ENCODE data around the gene CACNA1D. TPM values are rescaled to one million over a fixed set of nuclear protein-coding genes. Genes with fewer than 3 reads are reported as not detected.

CACNA1D gene
- total RNA-seq, 1 experiment from 2014 or later, result 1.1 TPM

DNA sequence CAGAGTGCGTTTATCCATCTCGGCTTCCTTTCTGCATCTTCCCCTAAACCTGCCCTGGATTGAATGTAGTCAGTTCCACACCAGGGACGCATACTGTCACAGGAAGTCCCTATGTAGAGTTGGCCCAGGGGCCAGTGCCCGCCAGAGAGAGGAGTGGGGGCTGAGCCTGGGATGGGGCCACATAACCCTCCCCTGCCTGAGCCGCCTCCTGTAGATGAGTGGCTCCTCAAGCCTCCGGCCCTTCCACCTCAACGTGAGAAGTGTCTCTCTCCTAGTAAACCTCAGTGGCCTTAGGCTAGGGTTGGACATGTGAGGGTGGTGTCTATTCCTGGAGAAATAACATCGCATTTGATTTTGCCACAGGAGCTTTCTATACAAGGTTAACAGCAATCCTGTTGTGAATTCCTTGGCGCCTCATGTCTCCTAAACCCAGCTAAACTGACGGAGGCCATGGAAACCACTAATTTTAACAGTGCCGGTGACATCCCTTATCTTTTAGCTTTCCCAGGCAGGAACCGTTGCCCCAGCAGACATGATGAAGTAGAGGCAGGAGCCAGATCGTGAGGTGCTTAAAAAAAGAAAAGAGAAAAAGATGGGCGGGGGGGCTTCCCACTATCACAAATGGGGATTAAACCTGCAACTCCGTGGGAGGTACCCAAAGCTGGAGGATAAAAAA is 180.7 kb downstream of the CACNA1D start:
- Histone ChIP-seq H3K4me3 (replicated peaks in 1 of 2; ENCODE audit: low read depth in 1 of 2, low read length in 2 of 2) (no peak overlapping the region), H3K27me3 (ENCODE audit: insufficient read depth, low read length) (peaks cover 4% of the 10 kb centered on the region; the same call in 1 of the 2 replicates), H2AFZ (ENCODE audit: low read depth, low read length, poor library complexity, severe bottlenecking) (no peak overlapping the region), H3K79me2 (ENCODE audit: insufficient read depth, low read length) (no peaks in the 10 kb centered on the region), H3K9me2 (ENCODE audit: insufficient read depth) (no peaks in the 10 kb centered on the region), H3K36me3 (ENCODE audit: control insufficient read depth in 1 of 2, insufficient read depth in 2 of 2, low read length in 2 of 2) (no peaks in the 10 kb centered on the region), H3K4me2 (ENCODE audit: low read length) (no peak overlapping the region), H3K27ac (ENCODE audit: low read depth, low read length) (no peak overlapping the region), H3K9me3 (ENCODE audit: control insufficient read depth in 1 of 2, insufficient read depth in 1 of 2, low read depth in 1 of 2, low read length in 2 of 2) (no peaks in the 10 kb centered on the region), H3K9ac (ENCODE audit: low read length) (no peak overlapping the region), H3K4me1 (ENCODE audit: control insufficient read depth in 1 of 2, insufficient read depth in 2 of 2, low read length in 2 of 2) (no peaks in the 10 kb centered on the region), H4K20me1 (ENCODE audit: insufficient read depth) (no peaks in the 10 kb centered on the region)
- ATAC-seq (no peak), DNase-seq (ENCODE audit: low read depth, low spot score) (no peak)
- CTCF ChIA-PET, result no interaction called here
- intact Hi-C loops (cut with micrococcal nuclease), result loop anchor here (5.0 kb wide), 1 partner anchor 247 kb away; no protein-coding TSS in a partner anchor
- RAD21 ChIA-PET (ENCODE audit: low non-redundant PET in 1 of 2, low total read pairs in 2 of 2, uncharacterized antibody in 2 of 2, unreplicated experiment in 2 of 2), result no interaction called here
- TF ChIP-seq ELF1 (IDR thresholded peaks at IDR 0.05; ENCODE audit: borderline replicate concordance, low read depth) (no peak), TCF7L2 (IDR thresholded peaks at IDR 0.05; ENCODE audit: borderline replicate concordance, extremely low read depth, insufficient read depth, insufficient read length) (no peak), SIN3A (IDR thresholded peaks at IDR 0.05; ENCODE audit: low read depth) (no peak), EGR1 (IDR thresholded peaks at IDR 0.05; ENCODE audit: low read depth) (no peak), ATF3 (IDR thresholded peaks at IDR 0.05) (no peak)
- no TSS peak for BruUV-seq (replicated peaks)
- POLR2A ChIA-PET, result no interaction called here

DNA sequence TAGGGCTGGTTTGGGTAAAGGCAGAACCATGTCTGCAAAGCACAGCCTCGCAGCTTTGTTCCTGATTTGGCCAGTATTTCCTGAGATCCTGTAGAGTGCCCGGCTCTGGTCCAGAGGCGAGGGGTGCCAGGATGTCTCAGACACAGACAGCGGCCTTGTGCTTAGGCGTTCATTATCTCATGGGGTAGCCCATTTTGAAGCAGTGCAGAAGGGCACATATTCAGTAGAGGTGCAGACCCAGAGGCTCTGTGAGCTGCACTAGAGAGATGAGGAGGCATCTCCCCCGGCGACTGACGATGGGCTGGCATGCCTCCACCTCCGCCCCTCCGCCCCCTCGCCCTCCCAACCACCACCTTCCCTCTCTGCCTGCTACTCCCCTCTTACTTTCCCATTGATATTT is 181.5 kb downstream of the CACNA1D start:
- Histone ChIP-seq H3K36me3 (ENCODE audit: control insufficient read depth in 1 of 2, insufficient read depth in 2 of 2, low read length in 2 of 2) (no peaks in the 10 kb centered on the region), H3K27ac (ENCODE audit: low read depth, low read length) (no peak overlapping the region), H2AFZ (ENCODE audit: low read depth, low read length, poor library complexity, severe bottlenecking) (no peak overlapping the region), H3K27me3 (ENCODE audit: insufficient read depth, low read length) (peaks cover 12% of the 10 kb centered on the region; the same call in 1 of the 2 replicates), H3K79me2 (ENCODE audit: insufficient read depth, low read length) (no peaks in the 10 kb centered on the region), H3K4me1 (ENCODE audit: control insufficient read depth in 1 of 2, insufficient read depth in 2 of 2, low read length in 2 of 2) (no peaks in the 10 kb centered on the region), H3K9me3 (ENCODE audit: control insufficient read depth in 1 of 2, insufficient read depth in 1 of 2, low read depth in 1 of 2, low read length in 2 of 2) (no peaks in the 10 kb centered on the region), H4K20me1 (ENCODE audit: insufficient read depth) (no peaks in the 10 kb centered on the region), H3K4me2 (ENCODE audit: low read length) (no peak overlapping the region), H3K9ac (ENCODE audit: low read length) (no peak overlapping the region), H3K4me3 (replicated peaks in 1 of 2; ENCODE audit: low read depth in 1 of 2, low read length in 2 of 2) (no peak overlapping the region), H3K9me2 (ENCODE audit: insufficient read depth) (no peaks in the 10 kb centered on the region)
- TF ChIP-seq CTCF (IDR thresholded peaks at IDR 0.05 in 2 of 3, conservative IDR thresholded peaks at IDR 0.05 in 1 of 3; ENCODE audit: borderline replicate concordance in 1 of 3, insufficient read depth in 1 of 3, low read depth in 2 of 3, low read length in 2 of 3) (0 out of 6 replicates have a peak, but pooled peaks of 1 of the 3 experiments have one; percentile 4), TCF7L2 (IDR thresholded peaks at IDR 0.05; ENCODE audit: borderline replicate concordance, extremely low read depth, insufficient read depth, insufficient read length) (no peak)
- ATAC-seq (no peak), DNase-seq (ENCODE audit: low read depth, low spot score) (no peak)
- CTCF ChIA-PET, result no interaction called here
- POLR2A ChIA-PET, result no interaction called here
- BruUV-seq (replicated peaks), result no TSS peak
- intact Hi-C loops (cut with micrococcal nuclease), result loop anchor here (5.0 kb wide), 1 partner anchor 246 kb away; no protein-coding TSS in a partner anchor
- RAD21 ChIA-PET (ENCODE audit: low non-redundant PET in 1 of 2, low total read pairs in 2 of 2, uncharacterized antibody in 2 of 2, unreplicated experiment in 2 of 2), result no interaction called here

Data from HCT116 (cell line).